ENCODE data around the gene RAB11A.

- no peak for TF ChIP-seq CTCF (IDR thresholded peaks at IDR 0.05; ENCODE audit: low read depth, low read length, poor library complexity, severe bottlenecking)
- TF ChIP-seq EZH2phosphoT487 (IDR thresholded peaks at IDR 0.05; ENCODE audit: borderline replicate concordance, low read length): no peak
Observed at GRCh38 chr15:65917407-65917756, 48.1 kb downstream of the RAB11A start.

All from DOHH2 (cell line).